GM15510 (cell line): ENCODE measurements around the gene CARM1.

ENCODE experiments used
- POLR2A ChIP-seq: IDR thresholded peaks from 3 replicates; pipeline ENCODE4 v1.6.1; 2011; ENCODE audit warnings: borderline replicate concordance; ENCODE audit not compliant: insufficient read length; ENCODE audit errors: extremely low read depth

The CARM1 gene

GRCh38 chr19:10839114-10840050 lies 32.0 kb upstream of the CARM1 start:
- no peak for TF ChIP-seq POLR2A

DNA sequence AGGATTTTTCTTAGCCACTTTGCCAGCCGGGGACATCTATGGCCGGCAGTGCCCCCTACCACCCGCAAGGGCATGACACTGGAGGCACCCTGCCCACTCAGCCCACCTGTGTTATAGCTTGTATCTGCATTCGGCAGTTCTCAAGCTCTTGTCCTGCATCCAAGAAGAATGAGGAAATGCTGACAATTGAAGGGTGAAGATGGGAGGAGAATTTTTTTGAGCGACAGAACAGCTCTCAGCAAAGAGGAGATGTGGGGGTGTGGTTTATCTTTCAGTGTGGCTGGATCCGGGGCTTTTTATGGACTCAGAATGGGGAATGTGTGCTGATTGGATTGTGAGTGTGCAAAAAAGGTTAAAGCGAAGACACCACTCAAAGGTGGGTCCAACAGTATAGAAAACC lies 28.6 kb upstream of the CARM1 start:
- no peak for TF ChIP-seq POLR2A

- TF ChIP-seq POLR2A = no peak
Measured at GRCh38 chr19:10846500-10847202, 24.7 kb upstream of the CARM1 start.

GRCh38 chr19:10848230-10848856 lies 23.0 kb upstream of the CARM1 start, which contains the start of gene C19orf38:
TSS of gene C19orf38 (plus strand) at chr19:10848415. CDS start at chr19:10848509, 94 bp downstream.
- no peak for TF ChIP-seq POLR2A

GRCh38 chr19:10850631-10851030 lies 20.7 kb upstream of the CARM1 start:
- TF ChIP-seq POLR2A = no peak

GRCh38 chr19:10852098-10852800 lies 19.1 kb upstream of the CARM1 start:
- no peak for TF ChIP-seq POLR2A

DNA sequence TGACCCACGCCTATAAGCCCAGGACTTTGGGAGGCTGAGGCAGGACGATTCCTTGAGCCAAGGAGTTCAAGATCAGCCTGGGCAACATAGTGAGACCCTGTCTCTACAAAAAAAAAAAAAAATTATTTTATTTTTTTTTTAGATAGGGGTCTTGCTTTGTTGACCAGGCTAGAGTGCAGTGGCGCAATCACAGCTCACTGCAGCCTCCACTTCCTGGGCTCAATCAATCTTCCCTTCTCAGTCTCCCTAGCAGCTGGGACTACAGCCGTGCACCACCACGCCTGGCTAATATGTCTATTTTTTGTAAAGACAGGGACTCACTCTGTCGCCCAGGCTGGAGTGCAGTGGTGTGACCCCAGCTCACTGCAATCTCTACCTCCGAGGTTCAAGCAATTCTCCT lies 18.4 kb upstream of the CARM1 start:
- TF ChIP-seq POLR2A = no peak

DNA sequence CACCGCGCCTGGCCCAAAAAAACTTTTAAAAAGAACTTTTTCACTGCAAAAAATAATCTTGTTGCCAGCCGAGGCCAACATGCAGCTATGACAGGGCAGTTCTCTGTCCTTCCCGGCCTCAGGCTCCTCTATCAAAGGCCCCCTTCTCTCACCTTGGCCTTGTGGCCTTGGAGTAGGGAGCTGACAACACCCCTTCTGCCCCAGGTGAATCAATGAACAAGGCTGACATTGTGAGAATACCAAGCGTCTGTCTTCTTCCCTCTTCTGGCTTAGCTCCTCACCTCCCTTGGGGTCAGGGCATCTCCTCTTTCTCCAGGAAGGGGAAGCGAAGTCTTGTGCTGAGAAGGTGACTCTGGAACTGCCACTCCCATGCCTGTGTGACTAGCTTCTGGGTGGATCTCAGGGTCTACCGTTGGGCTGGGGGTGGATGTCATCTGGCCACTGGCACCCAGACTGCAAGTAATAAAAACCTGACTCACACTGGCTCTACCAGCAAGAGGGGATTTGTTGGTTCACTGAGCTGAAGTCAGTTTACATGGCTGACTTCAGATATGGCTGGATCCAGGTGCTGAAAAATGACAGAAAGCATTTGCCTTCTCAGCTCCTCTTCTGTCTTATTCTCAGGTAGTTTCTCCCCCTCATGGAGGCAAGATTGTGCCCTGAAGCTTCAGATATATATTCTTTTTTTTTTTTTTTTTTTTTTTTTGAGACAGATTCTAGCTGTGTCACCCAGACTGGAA lies 16.8 kb upstream of the CARM1 start:
- no peak for TF ChIP-seq POLR2A

DNA sequence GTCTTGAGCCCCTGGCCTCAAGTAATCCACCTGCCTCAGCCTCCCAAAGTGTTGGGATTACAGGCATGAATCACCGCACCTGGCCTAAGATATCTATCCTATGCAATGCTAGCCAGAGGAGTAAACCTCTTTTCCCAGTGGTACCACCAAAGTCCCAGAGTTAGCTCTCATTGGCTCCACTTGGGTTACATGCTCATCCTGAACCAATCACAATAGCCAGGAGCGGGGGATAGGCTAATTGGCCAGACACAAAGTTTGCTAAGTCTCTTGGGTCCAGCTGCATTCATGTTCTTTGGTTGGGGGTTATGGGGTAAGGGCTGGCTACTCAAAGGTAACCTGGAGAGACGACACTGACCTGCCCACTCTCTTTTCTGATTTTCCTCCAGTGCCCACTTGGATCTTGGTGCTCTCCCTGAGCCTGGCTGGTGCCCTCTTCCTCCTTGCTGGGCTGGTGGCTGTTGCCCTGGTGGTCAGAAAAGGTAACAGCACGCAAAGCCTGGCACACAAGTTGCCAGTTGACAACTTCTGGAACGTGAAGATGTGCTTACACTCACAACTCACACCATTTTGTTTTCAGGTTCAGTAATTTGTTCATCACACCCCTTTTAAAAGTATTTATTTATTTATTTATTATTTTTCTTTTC lies 15.4 kb upstream of the CARM1 start:
- no peak for TF ChIP-seq POLR2A

GRCh38 chr19:10858204-10858828 lies 13.0 kb upstream of the CARM1 start:
- TF ChIP-seq POLR2A = no peak

GRCh38 chr19:10861103-10861651 lies 10.2 kb upstream of the CARM1 start:
- no peak for TF ChIP-seq POLR2A

DNA sequence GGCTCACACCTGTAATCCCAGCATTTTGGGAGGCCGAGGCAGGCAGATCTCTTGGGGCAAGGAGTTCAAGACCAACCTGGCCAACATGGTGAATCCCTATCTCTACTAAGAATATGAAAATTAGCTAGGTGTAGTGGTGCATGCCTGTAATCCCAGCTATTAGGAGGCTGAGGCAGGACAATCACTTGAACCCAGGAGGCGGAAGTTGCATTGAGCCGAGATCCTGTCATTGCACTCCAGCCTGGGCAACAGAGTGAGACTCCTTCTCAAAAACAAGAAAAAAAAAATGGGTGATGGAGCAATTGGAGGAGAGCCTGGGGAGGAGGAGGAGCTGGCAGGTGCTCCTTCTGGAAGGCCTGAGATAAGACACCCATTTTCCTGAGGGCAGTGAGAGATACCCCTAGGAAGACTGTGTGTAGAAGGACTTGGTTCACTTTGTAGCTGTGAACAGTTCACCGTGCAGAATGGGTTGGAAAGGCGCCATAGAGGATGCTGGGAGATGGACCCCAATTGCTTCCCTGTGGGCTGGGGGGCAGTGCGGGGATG lies 8.7 kb upstream of the CARM1 start:
- TF ChIP-seq POLR2A = no peak
